NCI-H1048 (cell line): ENCODE results near the gene LY86.
A peak's percentile ranks its signal among the peaks of the same experiment; 100 is the strongest.

Experiments used
- DNase-seq: peaks from one replicate; lab custom pipeline; 2025; lab: John Stamatoyannopoulos, UW

Gene LY86

DNA sequence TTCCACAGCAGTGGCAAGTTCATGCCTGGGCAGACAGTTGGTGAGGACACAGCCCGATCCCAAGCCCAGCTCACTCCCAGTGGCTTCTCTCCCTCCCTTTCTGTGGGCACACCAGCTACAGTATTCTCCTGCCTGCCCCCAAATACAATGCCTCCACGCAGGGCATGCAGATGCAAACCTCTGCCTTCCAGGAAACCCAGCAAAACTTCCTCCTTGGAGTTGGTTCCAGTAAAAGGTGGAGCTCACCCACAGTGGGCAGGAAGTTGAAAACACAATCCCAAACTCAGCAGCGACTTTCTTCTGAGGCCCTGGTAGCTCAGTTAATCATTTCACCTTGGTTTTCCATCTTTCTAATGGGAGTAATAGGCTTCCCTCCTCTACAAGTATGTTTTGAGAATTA is 93.7 kb downstream of the LY86 start:
- no peak for DNase-seq

DNA sequence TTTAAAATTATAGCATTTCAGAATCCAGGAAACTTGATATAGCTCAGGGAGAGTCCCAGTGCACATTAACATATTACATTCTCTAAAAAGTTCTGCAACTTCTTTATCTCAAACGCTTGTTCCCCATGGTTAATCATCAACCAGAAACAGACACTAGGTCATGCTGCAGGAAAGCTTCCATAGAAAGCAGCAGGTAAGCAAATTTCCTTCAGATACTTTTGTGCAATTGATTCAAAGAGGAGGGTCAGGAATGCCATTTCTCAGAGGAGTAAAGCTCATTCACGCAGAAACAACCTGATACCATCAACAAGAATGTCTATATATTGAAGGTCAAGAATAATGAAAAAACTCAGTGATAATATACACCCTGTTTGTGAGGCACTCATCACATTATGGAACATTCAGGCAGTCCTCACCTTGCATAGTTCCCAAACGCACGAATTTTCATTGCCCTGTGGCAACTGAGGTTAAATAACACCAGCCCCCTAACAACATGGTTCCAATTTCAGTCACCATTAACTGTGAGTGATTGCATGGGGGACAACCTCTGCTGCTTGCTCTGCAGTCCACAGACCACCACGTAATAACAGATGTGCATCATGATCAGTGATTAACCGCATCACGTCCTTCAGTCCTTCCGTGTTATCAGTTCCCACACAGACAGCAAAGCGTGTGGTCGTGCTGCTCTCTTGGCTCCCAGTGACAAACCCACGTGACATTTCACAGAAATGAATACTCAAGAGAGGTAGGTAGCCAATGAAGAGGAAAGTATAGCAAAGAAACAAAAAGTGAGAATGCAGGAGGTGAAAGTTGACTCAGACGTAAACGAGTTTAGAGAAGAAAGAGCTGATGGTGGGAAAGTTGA is 95.7 kb downstream of the LY86 start:
- DNase-seq = no peak

DNA sequence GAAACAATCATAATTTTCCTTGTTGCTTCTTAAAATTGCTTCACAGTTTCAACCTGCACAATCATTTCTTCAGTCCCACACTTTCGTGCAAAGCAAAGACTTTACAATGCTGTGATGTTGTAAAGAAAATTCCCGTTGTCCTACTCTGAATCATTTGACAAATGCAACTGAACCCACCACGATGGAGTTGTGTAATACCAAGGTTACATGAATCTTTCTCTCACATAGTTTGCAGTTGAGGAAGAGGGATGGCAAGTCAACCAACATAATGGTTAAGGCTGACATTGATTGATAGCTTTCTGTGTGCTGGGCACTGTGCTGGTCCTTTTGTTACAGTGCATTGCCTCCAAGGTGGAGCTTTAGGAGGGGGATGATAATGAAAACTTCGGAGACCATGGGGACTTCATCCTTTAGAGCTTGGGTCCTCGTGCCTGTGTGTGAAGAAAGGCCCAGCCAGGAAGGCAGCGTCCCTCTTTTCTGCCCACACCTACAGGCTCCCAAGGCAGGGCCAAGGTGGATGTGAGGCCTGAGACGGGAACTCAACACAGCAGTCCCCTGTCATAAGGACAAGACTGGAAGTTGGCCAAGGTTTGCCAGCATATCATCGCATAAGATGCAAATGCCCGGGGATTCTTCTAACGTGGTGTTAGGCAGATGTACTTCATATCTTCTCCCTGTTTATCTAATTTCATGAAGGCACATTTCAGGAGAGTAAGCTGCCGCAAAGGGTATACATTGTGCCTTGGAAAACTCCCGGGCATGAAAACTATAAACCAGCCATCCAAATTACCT is 96.9 kb downstream of the LY86 start:
- DNase-seq = no peak

DNA sequence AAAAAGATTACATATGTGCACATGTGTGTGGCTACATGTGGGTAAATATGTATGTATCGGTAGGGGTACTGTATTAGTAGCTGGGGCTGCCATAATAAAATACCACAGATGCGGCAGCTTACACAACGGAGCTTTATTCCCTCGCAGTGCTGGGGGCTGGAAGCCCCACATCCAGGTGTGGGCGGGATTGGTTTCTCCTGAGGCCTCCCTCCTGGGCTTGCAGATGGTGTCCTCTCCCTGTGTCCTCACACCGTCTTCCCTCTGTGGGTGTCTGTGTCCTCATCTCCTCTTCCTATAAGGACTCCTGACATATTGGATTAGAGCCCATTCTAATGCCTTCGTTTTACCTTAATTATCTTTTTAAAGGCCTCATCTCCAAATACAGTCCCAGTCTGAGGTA is 97.7 kb downstream of the LY86 start:
- DNase-seq = no peak

DNA sequence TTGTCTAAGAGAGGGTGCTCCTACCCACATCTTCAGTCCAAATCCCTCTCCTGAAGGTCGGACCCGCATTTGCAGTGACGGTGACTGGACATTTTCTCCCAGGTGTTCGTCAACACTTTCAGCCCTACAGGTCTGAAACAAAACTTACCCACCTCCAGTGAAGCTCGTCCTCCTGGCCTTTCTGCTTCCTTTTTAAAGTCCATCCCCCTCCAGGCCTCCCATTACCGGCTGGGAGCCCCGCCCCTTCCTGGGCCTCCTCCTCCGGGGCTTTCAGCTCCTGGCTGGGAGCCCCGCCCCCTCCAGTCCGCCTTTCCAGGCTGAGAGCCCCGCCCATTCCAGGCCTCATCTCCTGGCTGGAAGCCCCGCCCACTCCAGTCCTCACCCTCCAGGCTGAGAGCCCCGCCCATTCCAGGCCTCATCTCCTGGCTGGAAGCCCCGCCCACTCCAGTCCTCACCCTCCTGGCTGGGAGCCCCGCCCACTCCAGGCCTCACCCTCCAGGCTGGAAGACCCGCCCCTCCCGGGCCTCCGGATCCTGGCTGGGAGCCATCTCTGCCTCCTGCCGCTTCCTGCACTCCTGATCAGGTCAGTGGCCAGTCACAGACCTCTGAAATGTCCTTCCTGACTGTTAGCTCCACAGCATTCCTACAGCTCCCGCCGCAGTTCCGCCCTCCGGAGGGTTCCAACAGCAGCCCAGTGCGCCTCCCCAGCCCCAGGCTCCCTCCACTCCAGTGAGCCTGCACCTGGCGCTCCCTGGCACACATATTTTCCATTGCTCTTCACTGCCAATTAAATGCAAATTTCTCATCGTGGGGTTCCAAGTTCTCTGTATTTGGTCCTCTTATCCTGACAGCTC is 98.5 kb downstream of the LY86 start:
- peak; percentile 92 for DNase-seq

GRCh38 chr6:6688283-6688682 is 99.8 kb downstream of the LY86 start:
- DNase-seq = no peak

DNA sequence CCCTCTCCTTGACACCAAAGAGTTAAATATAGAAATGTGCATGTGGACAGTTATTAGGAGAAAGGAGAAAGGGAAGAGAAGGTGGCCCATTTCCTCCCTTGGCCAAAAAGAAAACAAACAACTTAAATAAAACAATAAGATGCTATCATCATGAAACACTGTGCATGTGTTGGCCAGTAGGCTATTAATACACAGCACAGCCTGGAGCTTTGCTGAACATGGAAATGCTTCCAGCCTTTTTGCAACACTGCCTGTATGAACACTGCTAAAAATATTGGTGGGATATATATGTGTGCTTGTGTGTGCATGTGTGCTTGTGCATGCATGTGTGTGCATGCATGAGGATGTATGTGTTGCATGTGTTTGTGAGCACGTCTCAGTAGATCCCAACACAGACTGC is 100.4 kb downstream of the LY86 start:
- DNase-seq = no peak

DNA sequence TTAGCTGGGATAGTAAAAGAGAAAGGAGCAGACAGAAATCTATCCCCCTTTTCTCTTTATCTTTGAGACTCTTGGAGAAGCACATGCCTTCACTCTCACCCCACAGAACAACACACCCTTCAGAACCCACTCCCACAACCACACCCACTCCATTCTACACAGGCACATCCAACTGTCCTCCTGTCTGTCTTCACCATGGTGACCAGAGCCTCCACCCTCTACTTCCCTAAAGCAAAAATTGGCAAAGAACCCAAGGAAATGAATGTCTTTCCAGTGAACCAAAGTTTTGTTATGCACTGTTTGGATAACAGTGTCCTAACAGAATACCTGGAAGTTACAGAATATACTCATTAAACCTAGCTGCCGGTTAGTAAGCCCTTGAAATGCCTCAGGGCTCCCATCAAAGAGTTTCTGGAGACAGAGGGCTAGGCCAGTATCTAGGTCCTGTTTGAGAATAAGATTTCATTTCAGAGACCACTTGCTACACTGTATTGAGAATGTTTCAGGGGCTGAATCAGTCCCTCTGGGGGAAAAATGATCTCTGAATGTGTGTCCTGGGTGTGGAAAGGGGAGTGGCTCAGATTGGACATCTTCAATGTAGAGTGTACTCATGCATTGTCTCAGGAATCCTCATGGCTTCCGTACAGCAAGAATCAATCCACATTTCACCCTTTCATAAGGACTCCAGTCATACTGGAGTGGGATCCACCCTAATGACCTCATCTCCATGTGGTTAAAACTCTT is 101.1 kb downstream of the LY86 start:
- DNase-seq = no peak

GRCh38 chr6:6690144-6690483 is 101.6 kb downstream of the LY86 start:
- no peak for DNase-seq

GRCh38 chr6:6694368-6694780 is 105.9 kb downstream of the LY86 start:
- DNase-seq = no peak

- DNase-seq = no peak
These were observed 106.5 kb downstream of the LY86 start for GRCh38 chr6:6694825-6695624.

- DNase-seq = no peak
These were observed 107.2 kb downstream of the LY86 start for GRCh38 chr6:6695625-6696276.

GRCh38 chr6:6696867-6697531 is 108.5 kb downstream of the LY86 start:
- peak; percentile 6 for DNase-seq

DNA sequence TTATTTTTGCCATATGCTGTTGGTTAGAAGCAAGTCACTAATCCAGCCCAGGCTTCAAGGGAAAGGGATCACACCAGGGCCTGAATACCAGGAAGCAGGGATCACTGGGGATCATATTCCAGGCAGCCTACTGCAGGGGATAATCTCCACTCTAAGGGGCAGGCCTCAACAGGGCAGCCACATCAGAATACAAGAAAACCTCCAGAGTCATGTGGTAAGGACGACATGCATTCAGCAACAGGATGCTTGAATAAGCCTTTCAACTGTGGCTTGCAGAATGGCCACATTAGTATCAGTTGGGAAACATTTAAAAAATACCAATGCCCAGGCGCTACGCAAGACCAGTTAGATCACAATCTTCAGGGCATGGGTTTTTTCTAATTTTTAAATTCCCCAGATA is 109.1 kb downstream of the LY86 start:
- DNase-seq = no peak

DNA sequence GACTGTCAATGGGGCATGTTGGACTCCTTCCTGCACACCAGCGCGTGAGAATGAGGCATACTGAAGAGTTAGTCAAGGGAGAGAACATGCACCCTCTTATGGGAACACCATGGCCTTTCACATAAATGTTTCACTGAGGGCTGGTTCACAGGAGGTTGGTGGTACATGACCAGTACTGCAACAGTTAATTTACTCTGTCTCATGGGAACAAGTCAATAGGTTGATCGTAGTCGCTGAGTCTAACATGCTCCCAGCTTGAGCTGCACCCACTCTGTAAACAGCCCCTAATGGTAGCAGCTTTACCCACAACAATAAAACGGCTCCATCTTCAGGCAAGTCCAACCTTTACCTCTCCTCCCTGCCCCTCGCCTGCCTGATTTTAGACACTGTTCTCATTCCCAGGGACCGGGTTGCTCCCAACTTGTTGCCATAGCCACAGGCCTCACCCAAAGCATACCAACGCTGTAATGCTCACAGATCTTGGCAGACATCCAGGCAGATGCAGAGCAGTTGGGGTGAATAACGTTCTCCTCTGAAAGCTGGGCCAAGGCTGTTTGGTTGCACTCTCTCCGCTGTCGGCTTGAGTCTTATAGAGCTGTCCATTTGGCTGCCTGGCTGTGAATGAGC is 111.3 kb downstream of the LY86 start:
- DNase-seq = no peak

GRCh38 chr6:6700407-6701270 is 112.1 kb downstream of the LY86 start:
- no peak for DNase-seq

DNA sequence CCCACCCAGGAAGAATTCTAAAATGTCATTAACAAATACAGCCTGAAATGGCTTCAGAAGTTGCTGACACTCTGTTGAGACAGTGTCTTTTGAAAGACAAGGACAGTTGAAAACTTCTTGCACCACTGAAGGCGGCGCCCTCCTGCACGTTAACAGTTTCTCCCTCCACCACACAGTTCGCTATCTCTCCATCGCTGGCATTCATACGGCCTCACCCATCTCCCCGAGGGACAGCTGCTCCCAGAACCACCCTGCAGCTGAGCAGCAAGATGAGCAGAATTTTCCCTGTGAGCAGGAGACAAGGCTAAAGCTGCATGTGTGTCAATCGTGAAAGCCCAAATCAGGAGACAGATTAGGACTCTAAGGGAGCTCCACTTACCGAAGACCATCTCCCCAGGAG is 113.3 kb downstream of the LY86 start:
- no peak for DNase-seq

- DNase-seq = no peak
These were observed 115.2 kb downstream of the LY86 start for GRCh38 chr6:6703699-6704098.
